Erythroblast (primary cell): ENCODE measurements around the gene PIK3R6.

ENCODE experiments used
- GATA1 ChIP-seq: IDR thresholded peaks from 2 replicates; pipeline ENCODE4 v1.6.1; 2011; ENCODE audit warnings: low read depth, mild to moderate bottlenecking, control low read depth, low read length, moderate library complexity
- POLR2A ChIP-seq: IDR thresholded peaks from 2 replicates; pipeline ENCODE4 v1.6.1; 2011; ENCODE audit warnings: mild to moderate bottlenecking, low read length

DNA sequence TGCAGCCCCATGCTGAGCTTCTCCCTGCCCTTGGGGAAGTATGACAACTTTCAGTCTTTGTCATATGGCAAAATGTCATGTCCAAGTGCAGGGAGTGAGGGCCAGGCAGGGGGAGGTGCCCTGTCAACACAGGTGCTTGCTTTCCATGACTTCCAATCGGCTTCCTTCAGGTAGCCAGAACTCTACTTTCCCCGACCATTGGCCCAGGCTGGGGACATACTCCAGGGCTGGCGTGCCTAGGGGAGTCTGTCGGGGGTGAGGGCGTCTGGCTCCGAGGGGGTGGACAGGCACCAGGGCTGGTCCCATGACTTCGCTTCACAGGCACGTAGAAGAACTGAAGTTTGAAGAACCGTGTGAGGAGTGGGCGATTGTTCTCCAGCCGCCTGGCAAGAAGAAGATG is 19.8 kb upstream of the PIK3R6 start:
- TF ChIP-seq POLR2A: no peak
- no peak for TF ChIP-seq GATA1
